Activated gamma-delta T cell (primary cell): Measurements from ENCODE around the gene RFX8.
"Not testable (repeated sequence)": the region's sequence is repeated elsewhere in the genome, so short reads cannot be mapped to it uniquely, and the experiment has no call there.

Source experiments
- DNase-seq: peaks from one replicate; lab custom pipeline; 2025; lab: John Stamatoyannopoulos, UW

RFX8 gene

GRCh38 chr2:101379091-101379490 is 95.8 kb downstream of the RFX8 start:
- DNase-seq = no peak

DNA sequence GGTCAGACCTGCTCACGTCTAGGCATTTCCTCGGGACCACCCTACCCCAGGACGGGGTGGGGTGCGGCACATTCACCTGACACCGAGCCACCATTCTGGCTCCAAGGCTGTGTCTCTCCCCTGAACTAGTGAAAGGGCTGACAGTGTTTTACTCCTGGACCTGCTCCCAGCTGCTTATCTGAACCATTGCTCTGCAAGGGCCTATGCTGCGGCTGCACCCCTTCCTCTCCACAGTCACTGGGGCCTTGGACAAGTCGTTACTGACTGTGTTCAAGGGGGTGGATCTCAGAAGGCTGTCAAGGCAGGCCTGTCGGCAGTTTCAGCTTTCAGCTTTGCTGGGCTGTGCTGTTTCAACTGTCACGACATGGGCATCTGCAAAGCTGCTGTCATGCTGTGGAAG is 99.3 kb downstream of the RFX8 start:
- DNase-seq = no peak

DNA sequence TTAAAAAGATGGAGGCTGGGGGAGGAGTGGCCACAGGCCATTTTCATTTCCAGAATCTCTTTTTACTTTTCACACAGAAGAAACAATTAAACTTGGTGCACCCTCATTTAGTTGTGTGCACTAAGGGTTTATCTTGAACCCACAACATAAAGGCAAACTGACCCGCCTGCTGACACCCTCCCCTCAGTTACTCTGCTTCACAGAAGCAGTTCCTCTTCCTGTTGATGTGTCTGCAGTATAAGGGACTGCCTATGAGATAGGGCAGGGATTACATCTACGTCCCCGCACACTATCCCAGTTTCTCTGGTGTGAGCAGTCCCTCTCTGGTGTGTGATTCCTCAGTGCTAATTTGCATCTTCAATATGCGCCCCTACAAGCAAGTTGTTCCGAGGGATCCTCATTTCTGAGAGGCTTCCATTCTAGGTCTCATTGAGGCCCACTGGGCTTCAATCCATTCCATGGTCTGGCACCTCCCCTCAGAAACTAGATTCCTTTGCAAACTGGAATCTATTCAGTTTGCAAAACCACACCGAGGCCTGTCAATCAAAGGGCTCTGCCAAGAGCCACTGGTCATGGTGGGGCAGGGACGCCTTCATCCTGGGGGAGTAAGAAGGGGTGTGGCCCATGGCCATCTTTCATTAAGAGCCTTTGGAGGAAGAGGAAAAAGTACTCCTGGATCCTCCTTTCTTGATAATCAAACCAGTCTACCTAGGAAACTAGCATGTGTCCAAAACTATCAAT is 99.9 kb downstream of the RFX8 start:
- no peak for DNase-seq

DNA sequence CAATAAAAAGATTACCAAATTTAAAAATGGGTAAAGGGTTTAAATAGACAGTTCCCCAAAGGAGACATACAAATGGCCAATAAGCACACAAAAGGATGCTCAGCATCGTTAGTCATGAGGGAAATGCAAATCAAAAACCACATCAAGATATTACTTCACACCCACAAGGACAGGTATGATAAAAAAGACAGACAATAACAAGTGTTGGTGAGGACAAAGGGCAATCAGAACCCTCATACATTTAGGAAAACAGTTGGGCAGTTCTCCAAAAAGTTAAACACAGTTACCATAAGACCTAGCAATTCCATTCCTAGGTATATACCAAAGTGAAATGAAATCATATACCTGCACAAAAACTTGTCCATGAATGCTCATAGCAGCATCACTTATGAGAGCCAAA is 102.1 kb downstream of the RFX8 start:
- no peak for DNase-seq

DNA sequence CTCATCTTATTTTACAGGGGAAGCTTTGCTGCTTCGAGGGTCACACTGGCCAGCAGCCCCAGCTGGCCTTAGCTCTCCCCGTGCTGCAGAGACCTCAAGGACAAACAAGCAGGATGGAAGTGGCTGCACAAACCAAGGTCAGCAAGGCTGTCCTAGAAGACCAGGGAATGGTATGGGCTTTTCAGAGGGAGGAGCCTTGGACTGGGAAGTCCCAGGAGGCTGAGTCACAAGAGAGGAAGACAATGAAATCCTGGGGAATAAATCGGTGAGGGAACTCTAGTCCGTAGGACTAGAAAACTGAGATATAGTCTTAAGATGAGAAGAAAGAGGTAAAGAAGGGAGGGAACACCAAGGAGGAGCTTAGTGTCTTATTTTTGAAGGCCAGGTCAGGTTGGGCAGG is 103.3 kb downstream of the RFX8 start:
- no peak for DNase-seq

- DNase-seq = no peak
Observed at GRCh38 chr2:101369100-101369499, 105.8 kb downstream of the RFX8 start.

DNA sequence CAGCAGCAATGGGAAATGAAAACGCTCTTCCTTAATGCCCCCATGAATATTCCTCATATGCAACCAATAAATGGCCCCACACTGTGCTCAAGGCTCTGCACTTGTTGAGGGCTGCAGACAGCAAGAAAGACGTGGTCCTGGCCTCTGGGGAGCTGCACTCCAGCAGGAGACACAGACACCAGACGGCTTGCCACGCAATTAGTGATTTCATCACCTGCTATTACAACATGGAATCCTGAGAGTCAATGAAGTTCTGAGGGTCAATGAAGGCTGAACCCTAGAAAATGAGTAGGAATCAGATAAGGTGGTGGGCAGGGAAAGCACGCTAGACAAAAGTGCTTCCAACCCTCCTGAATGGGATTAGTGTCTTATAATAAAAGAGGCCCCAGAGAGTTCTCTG is 106.5 kb downstream of the RFX8 start:
- DNase-seq = no peak

DNA sequence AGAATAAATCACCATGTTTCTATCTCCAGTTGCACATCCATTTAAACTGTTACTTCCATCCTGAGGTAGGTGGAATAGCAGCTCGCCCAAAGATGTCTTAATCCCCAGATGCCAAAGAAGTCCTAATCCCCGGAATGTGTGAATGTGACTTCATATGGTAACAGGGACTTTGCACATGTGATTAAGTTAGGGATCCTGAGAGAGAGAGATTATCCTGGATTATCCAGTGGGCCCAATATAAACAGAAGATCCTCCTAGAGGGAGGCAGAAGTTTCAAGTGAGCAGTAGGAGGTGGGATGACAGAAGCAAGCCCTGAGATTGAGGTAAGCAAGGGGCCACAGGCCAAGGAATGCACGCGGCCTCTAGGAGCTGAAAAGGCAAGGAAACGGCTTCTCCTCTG is 107.4 kb downstream of the RFX8 start:
- DNase-seq = no peak

- DNase-seq = no peak
Observed at GRCh38 chr2:101364878-101365277, 110.0 kb downstream of the RFX8 start.

GRCh38 chr2:101362777-101363176 is 112.1 kb downstream of the RFX8 start:
- DNase-seq = no peak

GRCh38 chr2:101362316-101362715 is 112.6 kb downstream of the RFX8 start:
- DNase-seq = no peak

- no peak for DNase-seq
Observed at GRCh38 chr2:101361522-101361921, 113.4 kb downstream of the RFX8 start.

GRCh38 chr2:101361121-101361520 is 113.8 kb downstream of the RFX8 start:
- no peak for DNase-seq

- DNase-seq = no peak
Observed at GRCh38 chr2:101360232-101360631, 114.7 kb downstream of the RFX8 start.

- no peak for DNase-seq
Observed at GRCh38 chr2:101359410-101359954, 115.4 kb downstream of the RFX8 start.

GRCh38 chr2:101357376-101357775 is 117.5 kb downstream of the RFX8 start:
- no peak for DNase-seq

- no peak for DNase-seq
Observed at GRCh38 chr2:101356521-101356920, 118.4 kb downstream of the RFX8 start.

- DNase-seq = no peak
Observed at GRCh38 chr2:101356055-101356454, 118.9 kb downstream of the RFX8 start.

DNA sequence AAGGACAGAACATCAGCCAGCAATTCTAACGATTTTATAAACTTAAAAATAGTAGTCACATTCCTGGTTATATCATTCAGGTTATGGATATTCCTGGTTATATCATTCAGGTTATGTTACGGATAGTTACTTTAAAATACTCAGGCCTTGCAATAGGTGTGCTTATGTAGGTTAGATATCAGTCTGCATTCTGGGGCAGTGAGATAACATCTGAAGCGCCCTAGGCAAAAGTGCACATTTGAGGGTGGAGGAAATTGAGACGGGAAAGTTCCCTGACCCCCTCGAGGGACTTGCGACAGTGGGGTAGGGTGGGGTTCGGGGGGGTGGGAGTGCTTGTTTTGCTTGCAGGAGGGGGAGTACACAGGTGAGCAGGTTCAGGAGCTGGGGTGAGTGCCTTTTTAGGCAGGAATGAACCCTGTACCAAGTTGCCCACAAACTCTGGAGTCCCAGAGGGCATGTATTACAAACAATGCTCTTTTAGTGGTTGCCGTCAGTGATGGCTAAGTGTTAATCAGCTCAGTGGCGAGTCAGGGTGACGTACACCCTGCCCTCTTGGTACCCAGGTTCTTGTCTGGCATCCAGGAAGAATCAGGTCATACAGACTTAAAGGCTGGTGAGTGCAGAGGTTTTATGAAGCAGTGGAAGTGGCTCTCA is 119.4 kb downstream of the RFX8 start:
- no peak for DNase-seq

DNA sequence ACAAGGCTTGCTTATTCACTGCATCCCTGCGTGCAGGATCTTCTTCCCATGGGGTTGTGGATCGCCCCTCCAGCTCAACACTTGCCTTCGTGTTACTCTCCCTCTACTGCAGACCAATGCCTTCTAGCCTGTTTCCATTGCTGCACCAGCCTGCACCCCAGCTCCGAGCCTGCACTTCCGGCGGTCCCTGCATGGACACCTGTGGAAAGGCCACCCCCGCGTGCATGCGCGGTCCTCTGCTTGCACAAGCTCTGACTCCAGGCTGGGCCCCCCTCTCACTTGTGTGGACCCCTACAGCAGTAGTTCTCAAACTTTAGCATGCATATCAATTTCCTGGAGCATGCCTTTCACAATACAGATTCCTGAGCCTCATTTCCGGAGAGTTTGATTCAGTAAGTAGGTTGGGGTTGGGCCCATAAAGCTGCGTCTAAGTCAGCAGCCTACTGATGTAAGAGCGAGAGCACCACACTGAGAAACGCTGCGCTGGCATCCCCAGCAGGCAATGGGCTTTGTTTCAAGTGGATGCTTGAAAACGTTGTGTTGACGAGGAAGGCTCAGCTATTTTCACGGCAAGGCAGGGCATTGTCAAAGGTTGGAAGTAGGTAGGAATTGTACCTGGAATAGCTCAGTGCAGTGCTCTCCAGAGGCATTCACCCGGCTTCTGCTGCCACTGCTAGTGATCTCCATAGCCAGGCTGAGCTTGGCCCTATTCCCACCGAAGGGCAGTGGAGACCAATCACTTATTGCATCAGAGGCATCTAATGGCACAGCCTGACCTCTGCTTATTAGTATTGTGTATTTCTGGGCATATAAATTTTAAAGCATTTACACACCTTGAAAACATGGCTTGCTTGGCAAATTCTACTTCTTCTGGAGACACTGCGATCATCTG is 120.2 kb downstream of the RFX8 start:
- DNase-seq = no peak

- not testable (repeated sequence) for DNase-seq
Observed at GRCh38 chr2:101352631-101353030, 122.3 kb downstream of the RFX8 start.

- DNase-seq = no peak
Observed at GRCh38 chr2:101351207-101351606, 123.7 kb downstream of the RFX8 start.
